ENCODE results near the gene FLRT2.

DNA sequence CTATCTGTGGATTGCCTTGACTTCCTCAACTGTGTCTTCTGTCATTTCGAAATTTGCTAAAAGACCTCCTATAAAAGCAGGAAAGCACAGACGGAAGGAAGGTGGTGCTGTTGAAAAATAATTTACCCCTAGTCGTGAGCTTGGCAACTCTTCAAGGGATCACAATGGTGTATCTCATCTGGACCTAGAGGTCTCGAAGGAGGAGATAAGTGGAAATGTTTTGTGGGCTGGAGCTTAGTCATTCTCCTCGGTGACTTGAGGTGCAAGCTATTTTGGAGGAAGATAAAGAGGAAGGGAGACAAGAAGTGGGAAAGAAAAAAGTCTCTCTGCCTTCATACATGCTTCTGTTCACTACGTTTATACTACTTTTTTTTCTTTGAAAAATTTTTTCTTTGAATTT lies 89.9 kb downstream of the FLRT2 start:
- TF ChIP-seq, protein P1, sequence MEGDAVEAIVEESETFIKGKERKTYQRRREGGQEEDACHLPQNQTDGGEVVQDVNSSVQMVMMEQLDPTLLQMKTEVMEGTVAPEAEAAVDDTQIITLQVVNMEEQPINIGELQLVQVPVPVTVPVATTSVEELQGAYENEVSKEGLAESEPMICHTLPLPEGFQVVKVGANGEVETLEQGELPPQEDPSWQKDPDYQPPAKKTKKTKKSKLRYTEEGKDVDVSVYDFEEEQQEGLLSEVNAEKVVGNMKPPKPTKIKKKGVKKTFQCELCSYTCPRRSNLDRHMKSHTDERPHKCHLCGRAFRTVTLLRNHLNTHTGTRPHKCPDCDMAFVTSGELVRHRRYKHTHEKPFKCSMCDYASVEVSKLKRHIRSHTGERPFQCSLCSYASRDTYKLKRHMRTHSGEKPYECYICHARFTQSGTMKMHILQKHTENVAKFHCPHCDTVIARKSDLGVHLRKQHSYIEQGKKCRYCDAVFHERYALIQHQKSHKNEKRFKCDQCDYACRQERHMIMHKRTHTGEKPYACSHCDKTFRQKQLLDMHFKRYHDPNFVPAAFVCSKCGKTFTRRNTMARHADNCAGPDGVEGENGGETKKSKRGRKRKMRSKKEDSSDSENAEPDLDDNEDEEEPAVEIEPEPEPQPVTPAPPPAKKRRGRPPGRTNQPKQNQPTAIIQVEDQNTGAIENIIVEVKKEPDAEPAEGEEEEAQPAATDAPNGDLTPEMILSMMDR (IDR thresholded peaks at IDR 0.05; ENCODE audit: low read length) = no peak
- TF ChIP-seq EZH2 (IDR thresholded peaks at IDR 0.05; ENCODE audit: borderline replicate concordance, low read length) = no peak
